ENCODE results near the gene TMEM240.
"Not testable (repeated sequence)": the region's sequence is repeated elsewhere in the genome, so short reads cannot be mapped to it uniquely, and the experiment has no call there.

The TMEM240 gene

GRCh38 chr1:1490633-1491230, 49.7 kb downstream of the TMEM240 start:
- DNase-seq = no peak

- DNase-seq = no peak
Measured at GRCh38 chr1:1489861-1490260, 50.6 kb downstream of the TMEM240 start.

GRCh38 chr1:1489231-1489630, 51.2 kb downstream of the TMEM240 start:
- no peak for DNase-seq

GRCh38 chr1:1487701-1488100, 52.7 kb downstream of the TMEM240 start:
- DNase-seq = no peak

GRCh38 chr1:1485755-1486317, 54.6 kb downstream of the TMEM240 start:
- DNase-seq = not testable (repeated sequence)

- not testable (repeated sequence) for DNase-seq
Measured at GRCh38 chr1:1484976-1485750, 55.3 kb downstream of the TMEM240 start.
